Prostate gland (tissue), 2 donors: Measurements from ENCODE around the gene TRAPPC2B.

Source experiments
- POLR2AphosphoS5 ChIP-seq: sonication (generic); formaldehyde crosslinking; IDR thresholded peaks from one replicate; pipeline ENCODE4 v1.6.1; 2017; ENCODE audit warnings: antibody characterized with exemption
- TF ChIP-seq, protein P1 (sequence below), 4 experiments: fragments of 200-600 bp in 2 of 4; fragments of 450-650 bp in 2 of 4; sonication (generic) in 2 of 4; IDR thresholded peaks; 1 replicate in 3 of 4; 2 replicates in 1 of 4; pipeline ENCODE4 v1.5.1; 2016 to 2019; ENCODE audit warnings: antibody characterized with exemption in 4 of 4, mild to moderate bottlenecking in 2 of 4, moderate library complexity in 2 of 4

DNA sequence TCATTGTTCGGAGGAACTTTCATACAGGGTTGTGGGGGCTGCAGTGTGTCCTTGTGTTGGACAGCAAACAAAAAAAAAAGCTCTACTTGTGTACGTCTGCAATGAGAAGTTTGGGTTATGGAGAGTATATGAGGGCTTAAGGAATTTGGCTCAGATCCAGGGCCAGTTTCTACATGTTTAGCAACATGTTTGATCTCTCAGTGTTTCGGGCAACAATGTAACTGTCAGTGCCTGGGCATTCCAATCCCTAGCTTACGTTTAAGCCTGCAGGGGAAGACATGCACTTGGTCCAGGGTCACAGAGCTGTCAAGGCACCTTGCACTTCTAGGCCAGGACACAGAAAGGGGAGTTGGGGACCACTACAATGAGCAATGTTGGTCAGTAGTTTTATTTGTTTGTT is 29.2 kb upstream of the TRAPPC2B start:
- TF ChIP-seq, protein P1, sequence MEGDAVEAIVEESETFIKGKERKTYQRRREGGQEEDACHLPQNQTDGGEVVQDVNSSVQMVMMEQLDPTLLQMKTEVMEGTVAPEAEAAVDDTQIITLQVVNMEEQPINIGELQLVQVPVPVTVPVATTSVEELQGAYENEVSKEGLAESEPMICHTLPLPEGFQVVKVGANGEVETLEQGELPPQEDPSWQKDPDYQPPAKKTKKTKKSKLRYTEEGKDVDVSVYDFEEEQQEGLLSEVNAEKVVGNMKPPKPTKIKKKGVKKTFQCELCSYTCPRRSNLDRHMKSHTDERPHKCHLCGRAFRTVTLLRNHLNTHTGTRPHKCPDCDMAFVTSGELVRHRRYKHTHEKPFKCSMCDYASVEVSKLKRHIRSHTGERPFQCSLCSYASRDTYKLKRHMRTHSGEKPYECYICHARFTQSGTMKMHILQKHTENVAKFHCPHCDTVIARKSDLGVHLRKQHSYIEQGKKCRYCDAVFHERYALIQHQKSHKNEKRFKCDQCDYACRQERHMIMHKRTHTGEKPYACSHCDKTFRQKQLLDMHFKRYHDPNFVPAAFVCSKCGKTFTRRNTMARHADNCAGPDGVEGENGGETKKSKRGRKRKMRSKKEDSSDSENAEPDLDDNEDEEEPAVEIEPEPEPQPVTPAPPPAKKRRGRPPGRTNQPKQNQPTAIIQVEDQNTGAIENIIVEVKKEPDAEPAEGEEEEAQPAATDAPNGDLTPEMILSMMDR (IDR thresholded peaks at IDR 0.05): no peak
- TF ChIP-seq POLR2AphosphoS5: no peak
